ENCODE measurements around the gene MED15.

The MED15 gene

DNA sequence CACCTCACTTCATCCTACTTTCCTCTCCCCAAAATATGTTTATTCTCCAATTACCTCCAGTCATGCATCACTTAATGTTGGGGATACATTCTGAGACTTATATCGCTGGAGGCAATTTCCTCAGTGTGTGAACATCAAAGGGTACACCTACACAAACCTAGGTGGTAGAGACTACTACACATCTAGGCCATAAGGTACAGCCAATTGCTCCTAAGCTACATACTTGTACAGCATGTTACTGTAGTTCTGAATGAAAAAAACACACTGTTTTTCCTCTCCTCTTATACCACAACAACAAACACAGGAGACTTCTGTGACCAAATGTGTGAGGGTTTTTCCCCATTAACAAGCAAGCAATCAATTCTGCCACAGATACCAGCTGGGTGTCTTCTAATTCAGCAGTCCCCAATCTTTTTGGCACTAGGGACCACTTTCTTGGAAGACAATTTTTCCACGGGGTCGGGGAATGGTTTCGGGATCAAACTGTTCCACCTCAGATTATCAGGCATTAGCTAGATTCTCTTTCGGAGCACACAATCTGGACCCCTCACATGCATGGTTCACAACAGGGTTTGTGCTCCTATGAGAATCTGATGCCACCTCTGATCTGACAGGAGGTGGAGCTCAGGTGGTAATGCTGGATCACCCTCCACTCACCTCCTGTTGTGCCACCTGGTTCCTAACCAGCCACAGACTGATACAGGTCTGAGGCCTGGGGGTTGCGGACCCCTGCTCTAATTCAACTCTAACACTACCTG, 17.0 kb upstream of the MED15 start:
- H3K27ac ChIP-seq = no peak overlapping the region
- H2AFZ ChIP-seq = no peak overlapping the region
- H3K9me3 ChIP-seq (ENCODE audit: control insufficient read depth, low read length) = no peaks in the 10 kb centered on the region
- peaks cover 2% of the 10 kb centered on the region for H3K79me2 ChIP-seq
- H3K4me1 ChIP-seq = no peaks in the 10 kb centered on the region
- H3K9ac ChIP-seq = no peak overlapping the region
- no peaks in the 10 kb centered on the region for H3K36me3 ChIP-seq (ENCODE audit: control insufficient read depth, insufficient read depth, low read length)
- no peak overlapping the region for H3K4me2 ChIP-seq (ENCODE audit: low read length)
- H3K4me3 ChIP-seq (ENCODE audit: low read depth, low read length) = no peak overlapping the region
- no peaks in the 10 kb centered on the region for H3K27me3 ChIP-seq (ENCODE audit: control insufficient read depth, insufficient read depth, low read length)
- TF ChIP-seq, protein P1, sequence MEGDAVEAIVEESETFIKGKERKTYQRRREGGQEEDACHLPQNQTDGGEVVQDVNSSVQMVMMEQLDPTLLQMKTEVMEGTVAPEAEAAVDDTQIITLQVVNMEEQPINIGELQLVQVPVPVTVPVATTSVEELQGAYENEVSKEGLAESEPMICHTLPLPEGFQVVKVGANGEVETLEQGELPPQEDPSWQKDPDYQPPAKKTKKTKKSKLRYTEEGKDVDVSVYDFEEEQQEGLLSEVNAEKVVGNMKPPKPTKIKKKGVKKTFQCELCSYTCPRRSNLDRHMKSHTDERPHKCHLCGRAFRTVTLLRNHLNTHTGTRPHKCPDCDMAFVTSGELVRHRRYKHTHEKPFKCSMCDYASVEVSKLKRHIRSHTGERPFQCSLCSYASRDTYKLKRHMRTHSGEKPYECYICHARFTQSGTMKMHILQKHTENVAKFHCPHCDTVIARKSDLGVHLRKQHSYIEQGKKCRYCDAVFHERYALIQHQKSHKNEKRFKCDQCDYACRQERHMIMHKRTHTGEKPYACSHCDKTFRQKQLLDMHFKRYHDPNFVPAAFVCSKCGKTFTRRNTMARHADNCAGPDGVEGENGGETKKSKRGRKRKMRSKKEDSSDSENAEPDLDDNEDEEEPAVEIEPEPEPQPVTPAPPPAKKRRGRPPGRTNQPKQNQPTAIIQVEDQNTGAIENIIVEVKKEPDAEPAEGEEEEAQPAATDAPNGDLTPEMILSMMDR (IDR thresholded peaks at IDR 0.05) = no peak

DNA sequence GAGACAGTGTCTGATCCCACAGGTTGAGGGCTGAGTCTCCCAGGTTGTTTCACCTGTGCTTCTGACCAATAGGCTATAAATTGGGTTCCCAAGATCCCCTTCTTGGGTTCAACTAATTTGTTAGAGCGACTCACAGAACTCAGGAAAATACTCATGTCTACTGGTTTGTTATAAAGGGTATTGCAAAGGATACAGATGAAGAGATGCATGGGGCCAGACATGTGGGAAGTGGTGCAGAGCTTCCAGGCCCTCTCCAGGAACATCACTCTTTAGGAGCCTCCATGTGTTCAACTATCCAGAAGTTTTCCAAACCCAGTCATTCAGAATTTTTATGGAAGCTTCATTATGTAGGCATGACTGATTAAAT, 16.5 kb upstream of the MED15 start:
- Histone ChIP-seq H3K4me3 (ENCODE audit: low read depth, low read length) (no peak overlapping the region), H3K4me1 (no peaks in the 10 kb centered on the region), H3K9ac (no peak overlapping the region), H2AFZ (no peak overlapping the region), H3K79me2 (peaks cover 2% of the 10 kb centered on the region), H3K27ac (no peak overlapping the region), H3K4me2 (ENCODE audit: low read length) (no peak overlapping the region), H3K9me3 (ENCODE audit: control insufficient read depth, low read length) (no peaks in the 10 kb centered on the region), H3K27me3 (ENCODE audit: control insufficient read depth, insufficient read depth, low read length) (no peaks in the 10 kb centered on the region), H3K36me3 (ENCODE audit: control insufficient read depth, insufficient read depth, low read length) (no peaks in the 10 kb centered on the region)
- TF ChIP-seq, protein P1 (IDR thresholded peaks at IDR 0.05) = no peak

- no peak overlapping the region for H2AFZ ChIP-seq
- H3K27ac ChIP-seq = no peak overlapping the region
- TF ChIP-seq, protein P1 (IDR thresholded peaks at IDR 0.05) = no peak
- H3K36me3 ChIP-seq (ENCODE audit: control insufficient read depth, insufficient read depth, low read length) = no peaks in the 10 kb centered on the region
- H3K9me3 ChIP-seq (ENCODE audit: control insufficient read depth, low read length) = no peaks in the 10 kb centered on the region
- no peak overlapping the region for H3K4me3 ChIP-seq (ENCODE audit: low read depth, low read length)
- peaks cover 2% of the 10 kb centered on the region for H3K79me2 ChIP-seq
- no peak overlapping the region for H3K4me2 ChIP-seq (ENCODE audit: low read length)
- no peak overlapping the region for H3K9ac ChIP-seq
- H3K4me1 ChIP-seq = no peaks in the 10 kb centered on the region
- no peaks in the 10 kb centered on the region for H3K27me3 ChIP-seq (ENCODE audit: control insufficient read depth, insufficient read depth, low read length)
Measured at GRCh38 chr22:20491346-20491745, 16.1 kb upstream of the MED15 start.

GRCh38 chr22:20494978-20495860, 12.2 kb upstream of the MED15 start, which contains the start of gene KLHL22:
TSS of gene KLHL22 (minus strand) at chr22:20495795. CDS start at chr22:20489211, 6,584 bp downstream.
- H2AFZ ChIP-seq = peak within 1 kb of the TSS; percentile 86
- no peaks in the 10 kb centered on the region for H3K36me3 ChIP-seq (ENCODE audit: control insufficient read depth, insufficient read depth, low read length)
- H3K4me3 ChIP-seq (ENCODE audit: low read depth, low read length) = peak within 1 kb of the TSS; percentile 66
- peak within 1 kb of the TSS; percentile 68 for H3K27ac ChIP-seq
- H3K79me2 ChIP-seq = no peaks in the 10 kb centered on the region
- TF ChIP-seq, protein P1 (IDR thresholded peaks at IDR 0.05) = no peak
- H3K9ac ChIP-seq = peak within 1 kb of the TSS; percentile 37
- no peaks in the 10 kb centered on the region for H3K27me3 ChIP-seq (ENCODE audit: control insufficient read depth, insufficient read depth, low read length)
- H3K9me3 ChIP-seq (ENCODE audit: control insufficient read depth, low read length) = no peaks in the 10 kb centered on the region
- peak within 1 kb of the TSS; percentile 94 for H3K4me2 ChIP-seq (ENCODE audit: low read length)
- no peaks in the 10 kb centered on the region for H3K4me1 ChIP-seq
